T-helper 1 cell treated with Interleukin-12 subunit alpha and Interleukin-12 subunit beta and Interleukin-4 antibody, amounts not matched to agents 30 μg/mL and 1 μg/mL, for 36 hours (primary cell): Measurements from ENCODE around the gene UBE2S.

Experiments used
- H3K27ac Mint-ChIP-seq: one replicate; pipeline ENCODE4 v1.8.0; 2021; ENCODE audit warnings: mild to moderate bottlenecking, mixed read lengths
- H3K27me3 Mint-ChIP-seq: one replicate; pipeline ENCODE4 v1.8.0; 2021; ENCODE audit warnings: low read depth, mixed read lengths
- H3K36me3 Mint-ChIP-seq: one replicate; pipeline ENCODE4 v1.8.0; 2021; ENCODE audit warnings: low read depth, mixed read lengths
- H3K4me1 Mint-ChIP-seq: one replicate; pipeline ENCODE4 v1.8.0; 2021; ENCODE audit warnings: low read depth, mixed read lengths
- H3K4me3 Mint-ChIP-seq: one replicate; pipeline ENCODE4 v1.8.0; 2021; ENCODE audit warnings: mild to moderate bottlenecking, moderate library complexity, mixed read lengths
- H3K9me3 Mint-ChIP-seq: one replicate; pipeline ENCODE4 v1.8.0; 2021; ENCODE audit warnings: mixed read lengths

Gene UBE2S

GRCh38 chr19:55443824-55444480, 36.4 kb upstream of the UBE2S start:
- Mint-ChIP-seq H3K4me3 (no peak overlapping the region), H3K4me1 (peaks cover 11% of the 10 kb centered on the region), H3K36me3 (no peaks in the 10 kb centered on the region), H3K9me3 (no peaks in the 10 kb centered on the region), H3K27ac (no peak overlapping the region), H3K27me3 (peaks cover 58% of the 10 kb centered on the region)

DNA sequence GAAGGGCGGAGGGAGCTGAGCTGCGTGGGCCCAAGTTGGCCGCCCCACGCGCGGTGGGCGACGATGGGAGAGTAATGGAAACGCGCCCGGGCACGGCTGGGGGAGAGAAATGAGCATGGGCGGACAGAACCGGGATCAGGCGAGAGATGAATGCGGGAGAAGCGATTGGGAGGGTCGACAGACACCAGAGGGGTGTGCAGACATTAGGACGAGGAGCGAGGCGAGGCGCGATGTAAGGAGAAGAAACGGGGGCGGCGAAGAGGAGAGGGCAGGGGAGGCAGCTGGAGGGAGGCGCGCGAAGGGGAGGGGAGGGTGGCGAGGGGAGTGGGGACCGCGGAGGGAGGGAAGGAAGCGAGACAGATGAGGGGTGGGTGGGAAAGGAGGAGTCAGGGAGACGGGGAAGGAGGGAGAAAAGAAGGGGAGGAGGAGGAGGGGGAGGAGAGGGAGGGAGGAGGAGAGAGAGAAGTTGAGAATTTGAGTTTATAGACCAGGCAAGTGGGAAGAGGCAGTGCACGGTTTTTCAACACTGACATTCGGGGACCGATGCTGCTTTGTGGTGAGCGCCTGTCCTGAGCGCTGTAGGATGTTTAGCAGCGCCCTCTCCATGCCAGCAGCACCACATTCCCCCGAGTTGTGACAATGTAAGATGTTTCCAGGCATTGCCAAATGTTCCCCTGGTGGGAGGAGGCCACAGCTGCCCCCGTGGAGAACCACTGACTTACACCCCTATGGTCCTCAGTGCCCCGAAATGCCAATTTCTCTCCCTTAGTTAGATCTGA, 35.6 kb upstream of the UBE2S start, which contains the start of gene SHISA7:
Gene SHISA7 (minus strand): TSS at position 256 of the 779 bp plus-strand sequence. CDS start 437 bp downstream, outside the sequence.
- no peak within 1 kb of the TSS for H3K4me3 Mint-ChIP-seq
- no peaks in the 10 kb centered on the region for H3K36me3 Mint-ChIP-seq
- peaks cover 11% of the 10 kb centered on the region for H3K4me1 Mint-ChIP-seq
- no peak within 1 kb of the TSS for H3K27ac Mint-ChIP-seq
- no peaks in the 10 kb centered on the region for H3K9me3 Mint-ChIP-seq
- H3K27me3 Mint-ChIP-seq = peaks cover 61% of the 10 kb centered on the region

DNA sequence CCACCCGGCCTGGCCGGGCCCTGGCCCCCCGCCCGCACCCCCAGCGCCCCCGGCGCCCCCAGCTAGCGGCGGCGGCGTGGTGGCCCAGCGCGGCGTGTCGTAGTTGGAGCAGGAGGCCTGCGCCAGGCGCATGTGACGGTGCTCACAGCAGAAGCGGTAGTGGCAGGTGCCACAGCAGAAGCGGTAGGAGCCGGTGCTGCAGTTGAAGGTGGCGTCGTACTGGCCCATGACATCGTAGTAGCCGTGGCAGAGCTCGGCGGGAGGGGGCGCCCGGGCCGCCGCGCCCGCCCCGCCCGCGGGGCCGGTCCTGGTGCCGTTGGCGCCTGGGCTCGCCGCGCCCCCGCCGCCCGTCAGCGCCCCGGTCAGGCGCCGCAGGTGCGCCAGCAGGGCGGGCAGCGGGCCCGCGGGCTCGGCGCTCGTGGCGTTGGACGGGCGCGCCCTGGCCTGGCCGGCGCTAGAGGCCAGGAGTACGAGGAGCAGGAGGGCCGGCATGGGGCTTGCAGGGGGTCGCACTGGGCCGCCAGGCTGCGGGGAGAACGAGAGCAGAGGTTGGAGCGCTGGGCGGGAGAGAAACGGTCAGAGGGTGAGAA, 34.9 kb upstream of the UBE2S start:
- H3K36me3 Mint-ChIP-seq = no peaks in the 10 kb centered on the region

DNA sequence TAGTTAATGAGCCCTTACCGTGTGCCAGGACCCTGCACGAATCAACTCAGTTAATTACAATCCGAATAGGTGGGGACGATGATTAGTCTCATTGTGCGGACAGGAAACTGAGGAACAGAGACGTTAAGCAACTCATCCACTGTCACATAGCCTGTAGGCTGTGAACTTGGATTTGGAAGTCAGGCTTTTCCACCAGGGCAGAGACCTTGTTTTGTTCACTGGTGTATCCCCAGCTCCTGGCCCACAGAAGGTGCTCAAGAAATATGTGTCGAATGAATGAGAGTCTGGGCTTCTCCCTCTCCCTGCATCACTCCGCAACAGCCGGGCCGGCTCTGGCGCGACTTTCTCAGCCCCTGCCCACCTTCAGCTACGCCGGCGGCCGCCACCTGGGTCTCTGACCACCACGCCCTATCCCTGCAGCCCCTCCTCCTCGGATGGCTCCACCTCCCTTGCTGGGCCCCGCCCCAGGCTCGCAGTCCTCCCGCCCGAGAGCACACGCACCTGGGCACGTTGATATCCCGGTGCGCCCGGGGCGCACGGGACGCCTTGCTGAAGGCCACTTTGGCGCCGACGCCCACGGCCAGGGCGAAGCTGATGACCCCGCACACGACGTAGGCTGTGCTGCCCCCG, 34.2 kb upstream of the UBE2S start:
- H3K27me3 Mint-ChIP-seq = peaks cover 70% of the 10 kb centered on the region
- no peak overlapping the region for H3K27ac Mint-ChIP-seq
- H3K36me3 Mint-ChIP-seq = no peaks in the 10 kb centered on the region
- no peaks in the 10 kb centered on the region for H3K9me3 Mint-ChIP-seq
- H3K4me3 Mint-ChIP-seq = no peak overlapping the region
- peaks cover 12% of the 10 kb centered on the region for H3K4me1 Mint-ChIP-seq

More for the DNA sequence above, 34.9 kb upstream of the UBE2S start:
- Mint-ChIP-seq H3K27me3 (peaks cover 63% of the 10 kb centered on the region), H3K9me3 (no peaks in the 10 kb centered on the region), H3K27ac (no peak overlapping the region), H3K4me3 (no peak overlapping the region), H3K4me1 (peaks cover 11% of the 10 kb centered on the region)

GRCh38 chr19:55441319-55441691, 33.7 kb upstream of the UBE2S start:
- Mint-ChIP-seq H3K27ac (peak overlapping the region; percentile 0), H3K4me3 (no peak overlapping the region), H3K27me3 (peaks cover 74% of the 10 kb centered on the region), H3K36me3 (no peaks in the 10 kb centered on the region), H3K4me1 (peaks cover 13% of the 10 kb centered on the region), H3K9me3 (no peaks in the 10 kb centered on the region)

DNA sequence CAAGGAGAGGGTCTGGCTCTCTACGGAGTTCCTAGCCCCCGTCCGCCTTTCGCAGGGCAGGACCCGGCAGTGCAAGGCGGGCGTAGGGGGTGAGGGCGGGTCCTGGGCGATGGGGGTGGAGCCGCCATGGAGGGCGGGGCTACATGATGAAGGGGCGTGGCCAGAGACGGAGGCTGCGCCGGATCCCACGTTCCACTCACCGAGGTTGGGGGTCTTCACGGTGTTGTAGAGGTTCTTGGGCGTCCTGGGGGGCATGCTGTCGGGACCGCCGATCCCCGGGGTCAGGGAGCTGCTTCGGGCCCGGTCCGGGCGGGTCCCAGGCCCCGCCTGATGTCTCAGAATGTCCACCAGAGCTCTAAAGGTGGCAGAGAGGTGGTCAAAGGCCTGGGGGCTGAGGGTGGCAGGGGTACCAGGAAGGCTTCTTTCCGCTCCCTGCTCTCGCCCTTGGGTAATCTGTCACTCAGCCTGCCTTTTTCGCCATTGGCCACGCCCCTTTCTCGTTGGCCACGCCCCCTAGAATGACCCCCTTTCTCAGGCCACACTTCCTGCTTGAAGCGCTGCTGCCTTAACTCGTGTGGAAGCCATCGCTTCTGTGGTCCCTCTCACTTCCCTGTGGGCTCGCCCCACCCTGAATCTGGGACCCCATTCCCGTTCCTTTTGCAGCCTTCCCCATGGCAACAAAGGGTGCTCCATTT, 33.0 kb upstream of the UBE2S start:
- Mint-ChIP-seq H3K4me3 (no peak overlapping the region), H3K27ac (peak overlapping the region; percentile 0), H3K27me3 (peaks cover 68% of the 10 kb centered on the region), H3K4me1 (peaks cover 13% of the 10 kb centered on the region), H3K36me3 (no peaks in the 10 kb centered on the region), H3K9me3 (no peaks in the 10 kb centered on the region)

- H3K4me1 Mint-ChIP-seq = peaks cover 13% of the 10 kb centered on the region
- no peak overlapping the region for H3K27ac Mint-ChIP-seq
- no peaks in the 10 kb centered on the region for H3K36me3 Mint-ChIP-seq
- peaks cover 55% of the 10 kb centered on the region for H3K27me3 Mint-ChIP-seq
- no peaks in the 10 kb centered on the region for H3K9me3 Mint-ChIP-seq
- no peak overlapping the region for H3K4me3 Mint-ChIP-seq
Observed at GRCh38 chr19:55439052-55439451, 31.5 kb upstream of the UBE2S start.

DNA sequence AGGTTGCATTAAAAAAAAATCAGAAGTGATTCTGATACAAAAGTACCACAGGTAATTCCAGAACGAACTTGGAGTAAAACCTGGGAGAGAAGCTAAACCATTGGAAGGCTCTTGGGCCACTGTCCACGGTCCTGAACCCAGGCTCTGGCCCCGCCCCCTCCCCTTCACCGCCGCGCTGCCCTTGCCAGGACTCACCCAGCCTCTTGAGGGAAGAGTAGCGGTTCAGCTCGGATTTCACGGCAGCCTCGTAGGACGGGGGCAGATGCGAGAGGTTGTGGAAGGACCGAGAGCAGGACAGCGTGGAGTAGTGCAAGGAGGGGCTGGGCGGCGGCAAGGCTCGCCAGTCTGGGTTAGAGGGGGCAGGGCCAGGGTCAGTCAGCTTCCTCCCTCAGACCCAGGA, 29.8 kb upstream of the UBE2S start:
- Mint-ChIP-seq H3K36me3 (no peaks in the 10 kb centered on the region), H3K27ac (no peak overlapping the region), H3K4me1 (peaks cover 13% of the 10 kb centered on the region), H3K9me3 (no peaks in the 10 kb centered on the region), H3K27me3 (peaks cover 47% of the 10 kb centered on the region), H3K4me3 (no peak overlapping the region)

GRCh38 chr19:55436847-55437246, 29.3 kb upstream of the UBE2S start:
- Mint-ChIP-seq H3K9me3 (no peaks in the 10 kb centered on the region), H3K27me3 (peaks cover 49% of the 10 kb centered on the region), H3K36me3 (no peaks in the 10 kb centered on the region), H3K27ac (no peak overlapping the region), H3K4me3 (no peak overlapping the region), H3K4me1 (peaks cover 13% of the 10 kb centered on the region)

DNA sequence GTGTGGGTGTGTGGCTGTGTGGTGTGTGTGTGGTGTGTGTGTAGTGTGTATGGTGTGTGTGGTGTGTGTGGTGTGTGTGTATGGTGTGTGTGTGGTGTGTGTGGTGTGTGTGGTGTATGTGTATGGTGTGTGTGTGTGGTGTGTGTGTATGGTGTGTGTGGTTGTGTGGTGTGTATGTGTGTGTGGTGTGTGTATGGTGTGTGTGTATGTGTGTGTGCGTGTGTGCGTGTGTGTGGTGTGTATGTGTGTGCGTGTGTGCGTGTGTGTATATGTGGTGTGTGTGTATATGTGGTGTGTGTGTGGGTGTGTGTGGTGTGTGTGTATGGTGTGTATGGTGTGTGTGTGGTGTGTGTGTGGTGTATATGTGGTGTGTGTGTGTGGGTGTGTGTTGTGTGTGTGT, 27.4 kb upstream of the UBE2S start:
- Mint-ChIP-seq H3K27ac (no peak overlapping the region), H3K36me3 (no peaks in the 10 kb centered on the region), H3K4me3 (no peak overlapping the region), H3K9me3 (peaks cover 7% of the 10 kb centered on the region), H3K4me1 (peaks cover 3% of the 10 kb centered on the region), H3K27me3 (peaks cover 43% of the 10 kb centered on the region)

DNA sequence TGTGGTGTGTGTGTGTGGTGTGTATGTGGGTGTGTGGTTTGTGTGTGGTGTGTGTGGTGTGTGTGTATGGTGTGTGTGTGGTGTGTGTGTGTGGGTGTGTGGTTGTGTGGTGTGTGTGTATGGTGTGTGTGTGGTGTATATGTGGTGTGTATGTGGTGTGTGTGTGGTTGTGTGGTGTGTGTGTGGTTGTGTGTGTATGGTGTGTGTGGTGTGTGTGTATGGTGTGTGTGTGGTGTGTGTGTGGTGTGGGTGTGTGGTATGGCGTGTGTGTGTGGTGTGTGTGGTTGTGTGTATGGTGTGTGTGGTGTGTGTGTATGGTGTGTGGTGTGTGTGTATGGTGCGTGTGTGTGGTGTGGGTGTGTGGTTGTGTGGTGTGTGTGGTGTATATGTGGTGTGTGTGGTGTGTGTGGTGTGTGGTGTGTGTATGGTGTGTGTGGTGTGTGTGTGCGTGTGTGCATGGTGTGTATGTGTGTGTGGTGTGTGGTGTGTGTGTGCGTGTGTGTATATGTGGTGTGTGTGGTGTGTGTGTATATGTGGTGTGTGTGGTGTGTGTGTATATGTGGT, 26.9 kb upstream of the UBE2S start:
- Mint-ChIP-seq H3K4me3 (no peak overlapping the region), H3K4me1 (peaks cover 1% of the 10 kb centered on the region), H3K9me3 (peaks cover 7% of the 10 kb centered on the region), H3K27me3 (peaks cover 40% of the 10 kb centered on the region), H3K27ac (no peak overlapping the region), H3K36me3 (no peaks in the 10 kb centered on the region)

DNA sequence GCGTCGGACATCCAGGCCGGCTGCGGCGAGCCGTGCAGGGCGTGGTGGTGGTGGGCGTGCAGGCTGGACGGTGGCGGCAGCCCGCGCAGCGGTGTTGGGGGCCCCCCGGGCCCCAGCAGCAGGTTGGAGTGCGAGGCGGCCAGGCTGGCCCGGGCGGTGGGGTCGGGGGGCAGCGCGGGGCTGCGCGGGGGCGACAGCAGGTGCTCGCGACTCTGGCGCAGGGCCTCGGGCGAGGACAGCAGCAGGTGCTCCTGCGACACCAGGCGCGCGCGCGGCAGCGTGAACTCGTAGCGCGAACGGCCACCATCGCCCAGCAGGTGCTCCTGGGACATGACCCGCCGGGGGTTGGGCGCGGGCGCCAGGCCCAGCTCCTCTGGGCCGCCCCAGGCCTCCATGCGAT, 25.7 kb upstream of the UBE2S start:
- Mint-ChIP-seq H3K36me3 (no peaks in the 10 kb centered on the region), H3K4me3 (no peak overlapping the region), H3K4me1 (peaks cover 1% of the 10 kb centered on the region), H3K27ac (no peak overlapping the region), H3K27me3 (peaks cover 32% of the 10 kb centered on the region), H3K9me3 (peaks cover 7% of the 10 kb centered on the region)

DNA sequence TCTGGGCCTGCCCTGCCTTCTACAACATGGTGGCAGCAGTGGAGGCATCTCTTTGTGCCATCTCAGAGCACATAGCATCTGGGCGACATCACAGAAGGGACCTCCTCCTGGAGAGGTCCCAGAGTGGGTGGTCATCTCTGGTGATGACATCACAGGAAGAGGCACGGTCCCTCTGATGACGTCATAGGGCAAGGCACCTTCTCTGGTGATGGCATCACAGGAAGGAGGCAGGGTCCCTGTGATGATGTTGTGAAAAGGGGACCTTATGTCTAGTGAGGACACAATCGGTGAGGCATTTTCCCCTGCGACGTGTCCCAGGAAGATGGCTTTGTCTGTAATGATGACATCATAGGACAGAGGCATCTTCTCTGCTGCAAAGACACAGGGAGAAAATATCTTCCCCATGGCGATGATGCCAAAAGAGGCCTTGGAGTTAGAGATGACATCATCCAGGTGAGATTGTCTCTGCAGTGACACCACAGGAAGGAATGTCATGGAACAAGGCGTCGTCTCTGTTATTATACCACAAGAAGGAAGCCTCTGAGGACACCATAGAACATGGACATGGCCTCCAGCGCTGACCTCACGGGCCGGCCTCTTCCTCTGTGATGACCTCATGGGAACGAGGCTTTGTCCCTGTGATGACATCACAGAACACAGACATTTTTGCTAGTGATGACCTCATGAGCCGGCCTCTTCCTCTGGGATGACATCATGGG, 24.8 kb upstream of the UBE2S start:
- Mint-ChIP-seq H3K9me3 (peaks cover 7% of the 10 kb centered on the region), H3K27me3 (peaks cover 30% of the 10 kb centered on the region), H3K36me3 (no peaks in the 10 kb centered on the region), H3K4me3 (no peak overlapping the region), H3K4me1 (peaks cover 1% of the 10 kb centered on the region), H3K27ac (peak overlapping the region; percentile 9)
